Hepatocyte (in vitro differentiated cells): ENCODE data around the gene RAB1A. TPM values are rescaled to one million over a fixed set of nuclear protein-coding genes. Genes with fewer than 3 reads are reported as not detected.

Experiments
- DNase-seq: peaks from one replicate; pipeline ENCODE4 v3.0.0-alpha.2; 2016; ENCODE audit warnings: low spot score
- H2AFZ ChIP-seq: fragments of 200-600 bp; sonication (generic); 2 replicates; pipeline ENCODE4 v1.6.0; 2016; ENCODE audit warnings: antibody characterized with exemption, mild to moderate bottlenecking
- H3K27ac ChIP-seq: fragments of 200-600 bp; sonication (generic); 2 replicates; pipeline ENCODE4 v1.5.1; 2016; ENCODE audit warnings: mild to moderate bottlenecking
- H3K27me3 ChIP-seq: fragments of 200-600 bp; sonication (generic); 2 replicates; pipeline ENCODE4 v1.6.1; 2016
- H3K36me3 ChIP-seq: fragments of 200-600 bp; sonication (generic); replicated peaks from 2 replicates; pipeline ENCODE4 v1.5.1; 2016; ENCODE audit warnings: low read depth; ENCODE audit not compliant: insufficient read depth
- H3K4me1 ChIP-seq: fragments of 200-600 bp; sonication (generic); 2 replicates; pipeline ENCODE4 v1.5.1; 2016; ENCODE audit warnings: mild to moderate bottlenecking, moderate library complexity; ENCODE audit not compliant: insufficient read depth
- H3K4me2 ChIP-seq: fragments of 200-600 bp; sonication (generic); 2 replicates; pipeline ENCODE4 v1.6.0; 2016
- H3K4me3 ChIP-seq: fragments of 200-600 bp; sonication (generic); 2 replicates; pipeline ENCODE4 v1.5.1; 2016; ENCODE audit warnings: mild to moderate bottlenecking
- H3K79me2 ChIP-seq: fragments of 200-600 bp; sonication (generic); 2 replicates; pipeline ENCODE4 v1.6.0; 2017; ENCODE audit warnings: mild to moderate bottlenecking
- H3K9me2 ChIP-seq: fragments of 200-600 bp; sonication (generic); replicated peaks from 2 replicates; pipeline ENCODE4 v1.6.0; 2017; ENCODE audit warnings: mild to moderate bottlenecking; ENCODE audit not compliant: insufficient read depth
- H3K9me3 ChIP-seq: fragments of 200-600 bp; sonication (generic); 2 replicates; pipeline ENCODE4 v1.5.1; 2016; ENCODE audit warnings: low read depth, mild to moderate bottlenecking
- H4K20me1 ChIP-seq: fragments of 200-600 bp; sonication (generic); 2 replicates; pipeline ENCODE4 v1.6.0; 2016; ENCODE audit warnings: mild to moderate bottlenecking; ENCODE audit not compliant: insufficient read depth, poor library complexity, severe bottlenecking
- EZH2 ChIP-seq: fragments of 200-600 bp; sonication (generic); IDR thresholded peaks from 2 replicates; pipeline ENCODE4 v1.6.1; 2016; ENCODE audit warnings: antibody characterized with exemption, mild to moderate bottlenecking, borderline replicate concordance
- EZH2phosphoT487 ChIP-seq: fragments of 200-600 bp; sonication (generic); IDR thresholded peaks from one replicate; pipeline ENCODE4 v1.6.1; 2018; ENCODE audit warnings: antibody characterized with exemption, mild to moderate bottlenecking, low read depth, moderate library complexity; ENCODE audit not compliant: unreplicated experiment, severe bottlenecking
- WGBS: methylation state at CpG from one replicate; pipeline ENCODE4 v1.1.6; 2016; ENCODE audit warnings: low lambda C conversion rate; ENCODE audit errors: missing lambda C conversion rate; 5-methylcytosine and 5-hydroxymethylcytosine counted together
- polyA plus RNA-seq: library from polyadenylated mRNA; unstranded; fragments of >200 nt; fragmentation: Nextera tagmentation; extraction: Ambion mirVana; gene quantifications from 2 replicates; pipeline ENCODE4 v1.2.1, GENCODE V29; 2016
- total RNA-seq: library from RNA; depleted of rRNA; stranded (reverse); fragments of >200 nt; gene quantifications from 2 replicates; pipeline ENCODE4 v1.2.3, GENCODE V29; 2014
- TF ChIP-seq, protein P1 (sequence below): fragments of 200-600 bp; sonication (generic); IDR thresholded peaks from 2 replicates; pipeline ENCODE4 v1.5.1; 2016; ENCODE audit warnings: antibody characterized with exemption, mild to moderate bottlenecking; ENCODE audit not compliant: poor library complexity

RAB1A gene
- total and polyA plus RNA-seq, 2 experiments from 2014 or later = 200 to 347 TPM

DNA sequence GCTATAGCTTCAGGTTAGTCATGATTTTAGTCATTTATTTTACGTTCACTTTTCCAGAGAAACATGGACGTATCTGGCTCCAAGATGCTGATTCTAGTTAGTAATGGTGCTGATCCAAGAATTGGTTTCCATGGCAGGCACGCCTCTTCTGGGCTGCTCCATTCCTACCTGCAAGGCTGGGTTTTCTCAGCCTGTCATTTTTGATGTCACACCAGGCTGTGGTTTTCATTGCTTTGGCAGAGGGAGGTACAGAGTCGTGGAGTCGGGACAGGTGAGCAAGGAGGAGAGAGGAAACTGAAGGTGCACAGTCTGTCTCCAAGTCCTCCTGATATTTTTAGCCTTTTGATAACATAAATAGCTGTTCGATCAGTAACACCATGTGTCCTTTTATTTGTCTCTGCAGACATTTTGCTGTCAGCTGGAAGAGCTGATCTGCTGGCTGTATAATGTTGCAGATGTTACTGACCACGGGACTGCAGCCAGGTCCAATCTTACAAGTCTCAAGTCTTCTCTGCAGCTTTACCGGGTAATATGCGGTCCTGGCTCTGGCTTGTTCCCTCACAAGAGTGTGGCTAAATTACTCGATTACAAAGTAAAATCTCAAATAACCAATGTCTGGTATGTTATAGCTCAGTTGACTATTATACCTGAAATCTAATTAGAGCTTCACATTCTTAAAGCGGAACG lies 55.9 kb downstream of the RAB1A start:
- TF ChIP-seq EZH2phosphoT487 (no peak), EZH2 (no peak)
- TF ChIP-seq, protein P1, sequence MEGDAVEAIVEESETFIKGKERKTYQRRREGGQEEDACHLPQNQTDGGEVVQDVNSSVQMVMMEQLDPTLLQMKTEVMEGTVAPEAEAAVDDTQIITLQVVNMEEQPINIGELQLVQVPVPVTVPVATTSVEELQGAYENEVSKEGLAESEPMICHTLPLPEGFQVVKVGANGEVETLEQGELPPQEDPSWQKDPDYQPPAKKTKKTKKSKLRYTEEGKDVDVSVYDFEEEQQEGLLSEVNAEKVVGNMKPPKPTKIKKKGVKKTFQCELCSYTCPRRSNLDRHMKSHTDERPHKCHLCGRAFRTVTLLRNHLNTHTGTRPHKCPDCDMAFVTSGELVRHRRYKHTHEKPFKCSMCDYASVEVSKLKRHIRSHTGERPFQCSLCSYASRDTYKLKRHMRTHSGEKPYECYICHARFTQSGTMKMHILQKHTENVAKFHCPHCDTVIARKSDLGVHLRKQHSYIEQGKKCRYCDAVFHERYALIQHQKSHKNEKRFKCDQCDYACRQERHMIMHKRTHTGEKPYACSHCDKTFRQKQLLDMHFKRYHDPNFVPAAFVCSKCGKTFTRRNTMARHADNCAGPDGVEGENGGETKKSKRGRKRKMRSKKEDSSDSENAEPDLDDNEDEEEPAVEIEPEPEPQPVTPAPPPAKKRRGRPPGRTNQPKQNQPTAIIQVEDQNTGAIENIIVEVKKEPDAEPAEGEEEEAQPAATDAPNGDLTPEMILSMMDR = no peak
- Histone ChIP-seq H3K27ac (no peak overlapping the region), H3K4me2 (no peak overlapping the region), H3K9me2 (no peaks in the 10 kb centered on the region), H3K9me3 (no peaks in the 10 kb centered on the region), H4K20me1 (peaks cover 7% of the 10 kb centered on the region), H3K4me1 (peaks cover 27% of the 10 kb centered on the region), H3K27me3 (no peaks in the 10 kb centered on the region), H2AFZ (no peak overlapping the region), H3K36me3 (no peaks in the 10 kb centered on the region), H3K79me2 (peaks cover 13% of the 10 kb centered on the region), H3K4me3 (no peak overlapping the region)
- WGBS = 97% methylated on average over 12 of the region's 12 CpGs
- no peak for DNase-seq

- Histone ChIP-seq H3K9me2 (no peaks in the 10 kb centered on the region), H4K20me1 (peaks cover 7% of the 10 kb centered on the region), H3K27me3 (no peaks in the 10 kb centered on the region), H3K9me3 (no peaks in the 10 kb centered on the region), H3K79me2 (peaks cover 20% of the 10 kb centered on the region), H3K4me2 (no peak overlapping the region), H3K27ac (no peak overlapping the region), H3K4me3 (no peak overlapping the region), H3K4me1 (peaks cover 27% of the 10 kb centered on the region), H3K36me3 (no peaks in the 10 kb centered on the region), H2AFZ (no peak overlapping the region)
- DNase-seq = no peak
- TF ChIP-seq EZH2 = no peak
- no peak for TF ChIP-seq EZH2phosphoT487
- TF ChIP-seq, protein P1 = no peak
- 94% methylated on average over 20 of the region's 20 CpGs for WGBS
Observed at GRCh38 chr2:65072181-65072970, 57.5 kb downstream of the RAB1A start.

GRCh38 chr2:65071499-65072180 lies 58.3 kb downstream of the RAB1A start:
- Histone ChIP-seq H3K4me3 (no peak overlapping the region), H3K4me1 (peaks cover 23% of the 10 kb centered on the region), H3K4me2 (no peak overlapping the region), H3K27me3 (no peaks in the 10 kb centered on the region), H3K9me3 (no peaks in the 10 kb centered on the region), H3K27ac (peak overlapping the region; percentile 93), H2AFZ (no peak overlapping the region), H3K9me2 (no peaks in the 10 kb centered on the region), H3K36me3 (no peaks in the 10 kb centered on the region), H3K79me2 (peaks cover 28% of the 10 kb centered on the region), H4K20me1 (peaks cover 7% of the 10 kb centered on the region)
- TF ChIP-seq, protein P1 = peak; percentile 9
- TF ChIP-seq EZH2 = no peak
- WGBS = 82% methylated on average over 14 of the region's 14 CpGs
- DNase-seq = peak; percentile 34
